MM.1S (cell line): ENCODE data around the gene CNRIP1.
"Not testable (repeated sequence)": the region's sequence is repeated elsewhere in the genome, so short reads cannot be mapped to it uniquely, and the experiment has no call there.

Experiments
- CTCF ChIP-seq: fragments of 300-600 bp; sonication (generic); IDR thresholded peaks from 2 replicates; pipeline ENCODE4 v1.5.1; 2016; ENCODE audit warnings: antibody characterized with exemption, low read length, mixed read lengths
- EZH2 ChIP-seq: fragments of 300-600 bp; sonication (generic); optimal IDR thresholded peaks from 2 replicates; pipeline ENCODE3; 2017; ENCODE audit warnings: low read depth, mild to moderate bottlenecking, antibody characterized with exemption, low read length, mixed read lengths

GRCh38 chr2:68349091-68349490, 29.3 kb upstream of the CNRIP1 start:
- not testable (repeated sequence) for TF ChIP-seq CTCF, EZH2
